IPS-20b (cell line): ENCODE measurements around the gene OXCT1.
"Not testable (repeated sequence)": the region's sequence is repeated elsewhere in the genome, so short reads cannot be mapped to it uniquely, and the experiment has no call there.

Experiments
- H3K27ac ChIP-seq: one replicate; pipeline ENCODE4 v1.5.1; 2013; ENCODE audit warnings: low read length
- H3K27me3 ChIP-seq: 2 replicates; pipeline ENCODE4 v1.6.1; 2013; ENCODE audit warnings: mild to moderate bottlenecking, low read length, inconsistent platforms; ENCODE audit not compliant: insufficient read depth
- H3K36me3 ChIP-seq: 2 replicates; pipeline ENCODE4 v1.6.1; 2013; ENCODE audit warnings: low read depth, mild to moderate bottlenecking, inconsistent platforms, low read length, moderate library complexity; ENCODE audit not compliant: insufficient read depth
- H3K4me1 ChIP-seq: 2 replicates; pipeline ENCODE4 v1.6.1; 2013; ENCODE audit warnings: mild to moderate bottlenecking, control low read depth, inconsistent platforms, low read length, moderate library complexity; ENCODE audit not compliant: insufficient read depth
- H3K4me3 ChIP-seq: 2 replicates; pipeline ENCODE4 v1.5.1; 2013; ENCODE audit warnings: mild to moderate bottlenecking, low read length, inconsistent platforms
- H3K9ac ChIP-seq: 2 replicates; pipeline ENCODE4 v1.6.1; 2013; ENCODE audit warnings: low read depth, mild to moderate bottlenecking, inconsistent platforms, low read length, moderate library complexity
- H3K9me3 ChIP-seq: 2 replicates; pipeline ENCODE4 v1.6.1; 2013; ENCODE audit warnings: mild to moderate bottlenecking, low read depth, low read length, inconsistent platforms; ENCODE audit not compliant: insufficient read depth

OXCT1 gene

DNA sequence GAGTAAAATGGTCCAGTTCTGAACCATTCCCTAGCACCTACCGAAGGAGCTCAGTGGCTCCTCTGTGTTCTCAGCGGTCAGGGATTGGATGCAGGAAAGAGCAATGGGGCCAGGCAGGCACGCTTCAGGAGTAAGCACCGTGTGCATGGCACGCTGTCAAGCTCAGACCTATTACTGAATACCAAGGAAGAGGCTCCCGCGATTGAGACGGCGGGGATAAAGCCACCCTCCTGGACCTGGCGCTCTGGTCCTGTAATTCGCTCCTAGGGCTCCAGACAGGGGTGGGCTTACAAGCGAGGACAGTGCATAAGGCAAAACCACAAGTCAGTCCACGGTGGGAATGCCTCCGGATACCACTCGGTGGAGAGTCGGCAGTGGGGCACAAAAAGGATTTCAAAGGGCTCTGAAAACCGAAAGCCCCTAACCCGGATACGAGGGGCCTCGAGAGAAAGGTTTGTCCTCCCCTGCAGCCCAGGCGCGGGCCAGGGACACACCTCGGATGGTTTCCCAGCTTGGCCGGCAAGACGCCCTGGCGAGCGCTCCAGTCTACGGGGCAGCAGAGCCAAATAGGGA is 988 bp downstream of the OXCT1 start:
- H3K9me3 ChIP-seq = no peaks in the 10 kb centered on the region
- H3K4me3 ChIP-seq = peak overlapping the region; percentile 87
- no peaks in the 10 kb centered on the region for H3K4me1 ChIP-seq
- H3K27ac ChIP-seq = no peak overlapping the region
- peaks cover 4% of the 10 kb centered on the region; the same call in 1 of the 2 replicates for H3K36me3 ChIP-seq
- H3K27me3 ChIP-seq = peaks cover 30% of the 10 kb centered on the region
- peak overlapping the region; percentile 86; the same call in 1 of the 2 replicates for H3K9ac ChIP-seq

DNA sequence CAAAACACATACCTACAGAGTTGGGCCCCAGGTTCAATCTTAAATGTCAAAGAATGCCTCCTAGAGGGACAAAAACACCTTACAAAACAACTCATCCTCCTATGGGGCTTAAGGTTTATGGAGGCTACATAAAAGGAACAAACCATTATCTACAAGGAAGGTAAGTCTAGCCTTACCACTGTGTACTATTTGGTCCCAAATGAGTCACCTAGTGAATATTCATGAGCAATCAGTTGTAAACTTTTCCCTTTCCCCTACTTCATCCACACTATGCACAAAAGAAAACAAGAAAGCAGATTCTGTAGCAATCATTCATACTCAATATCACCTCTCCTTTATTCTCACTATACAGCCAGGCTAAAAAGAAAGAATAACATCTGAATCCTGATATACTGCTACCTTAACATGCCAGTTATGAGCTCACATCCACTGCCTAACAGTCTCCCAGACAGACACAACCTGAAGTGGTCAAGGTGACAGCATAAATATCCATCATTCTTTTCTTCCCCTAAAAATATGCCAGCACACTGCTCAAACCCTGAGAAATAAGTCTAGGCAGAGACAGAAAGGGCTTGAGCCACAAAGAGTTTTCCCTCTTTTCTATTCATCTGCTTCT is 6.2 kb downstream of the OXCT1 start:
- H3K9me3 ChIP-seq = no peaks in the 10 kb centered on the region
- H3K27me3 ChIP-seq = peaks cover 4% of the 10 kb centered on the region; the same call in 1 of the 2 replicates
- H3K4me3 ChIP-seq = no peak overlapping the region
- H3K4me1 ChIP-seq = no peaks in the 10 kb centered on the region
- no peak overlapping the region for H3K27ac ChIP-seq
- H3K36me3 ChIP-seq = peaks cover 35% of the 10 kb centered on the region
- no peak overlapping the region; the same call in 1 of the 2 replicates for H3K9ac ChIP-seq

DNA sequence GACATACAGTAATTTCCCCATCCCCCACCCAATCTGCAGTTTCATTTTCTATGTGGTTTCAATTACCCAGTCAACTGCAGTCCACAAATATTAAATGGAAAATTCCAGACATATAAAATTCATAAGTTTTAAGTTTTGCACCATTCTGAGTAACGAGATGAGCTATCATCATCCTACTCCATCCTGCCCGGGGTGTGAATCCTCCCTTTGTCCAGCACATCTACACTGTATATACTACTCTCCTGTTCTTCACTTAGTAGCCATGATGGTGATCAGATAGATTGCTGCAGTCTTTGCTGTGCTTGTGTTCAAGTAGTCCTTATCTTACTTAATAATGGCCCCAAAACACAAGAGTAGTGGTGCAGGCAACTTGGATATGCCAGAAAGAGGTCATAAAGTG is 11.3 kb downstream of the OXCT1 start:
- Histone ChIP-seq H3K9ac (no peak overlapping the region), H3K36me3 (peaks cover 64% of the 10 kb centered on the region), H3K4me3 (no peak overlapping the region), H3K27me3 (no peaks in the 10 kb centered on the region), H3K27ac (no peak overlapping the region), H3K9me3 (no peaks in the 10 kb centered on the region), H3K4me1 (no peaks in the 10 kb centered on the region)

DNA sequence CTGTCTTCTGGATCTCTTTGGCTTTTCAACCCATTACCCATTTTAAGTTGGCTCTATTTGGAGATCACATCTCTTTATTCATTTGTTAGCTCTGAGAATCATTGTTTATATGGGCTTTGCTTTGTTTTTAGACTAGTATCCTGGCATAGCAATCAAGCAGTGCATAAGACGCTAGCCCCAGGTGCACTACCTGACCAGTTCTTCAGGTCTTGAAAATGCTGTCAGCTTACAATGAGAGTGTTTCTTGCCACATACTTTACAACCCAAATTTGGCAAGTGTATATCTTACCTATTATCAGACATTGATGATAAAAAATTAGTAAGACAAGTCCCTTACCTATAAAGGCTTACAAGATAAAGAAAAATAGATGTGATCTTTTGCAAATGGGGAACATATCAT is 12.2 kb downstream of the OXCT1 start:
- Histone ChIP-seq H3K4me3 (no peak overlapping the region), H3K27me3 (no peaks in the 10 kb centered on the region), H3K9ac (no peak overlapping the region), H3K36me3 (peaks cover 73% of the 10 kb centered on the region), H3K9me3 (no peaks in the 10 kb centered on the region), H3K4me1 (no peaks in the 10 kb centered on the region), H3K27ac (no peak overlapping the region)

DNA sequence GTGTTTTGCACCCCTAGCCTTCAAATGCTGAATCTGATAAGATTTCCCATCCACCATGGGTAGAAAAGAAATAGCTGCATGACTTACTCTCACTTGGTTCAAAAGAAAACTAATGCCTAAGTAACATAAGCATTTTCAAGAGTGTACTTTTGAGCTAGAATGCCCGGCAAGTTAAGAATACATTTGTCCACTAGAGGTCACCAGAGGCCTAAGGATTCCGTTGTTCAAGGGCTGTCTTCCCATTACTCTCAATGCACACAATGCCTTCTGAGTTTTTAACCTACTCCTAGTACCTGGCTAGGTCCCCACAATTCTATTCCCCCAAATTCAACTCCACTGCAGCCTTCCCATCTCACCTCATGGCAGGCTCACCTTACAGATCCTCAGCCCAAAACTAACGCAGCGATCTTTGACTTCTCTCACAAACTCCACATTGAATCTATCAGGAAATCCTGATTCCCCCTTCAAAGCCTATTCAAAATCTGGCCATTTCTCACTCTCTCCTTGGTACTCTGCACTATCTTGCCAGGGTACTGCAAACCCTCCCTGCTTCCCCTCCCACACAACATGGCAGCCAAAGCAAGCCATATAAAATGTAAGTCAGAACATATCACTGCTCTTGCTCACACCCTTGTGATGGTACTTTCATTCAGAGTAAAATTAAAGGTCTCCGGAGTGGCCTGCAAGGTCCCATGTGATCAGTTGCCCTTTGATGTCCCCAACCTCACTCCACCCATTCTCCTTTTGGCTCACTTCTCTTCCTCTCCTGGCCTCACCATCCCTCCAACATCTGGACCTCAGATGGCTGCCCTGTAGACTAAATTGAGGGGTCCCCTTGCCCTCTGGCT is 13.4 kb downstream of the OXCT1 start:
- Histone ChIP-seq H3K27ac (no peak overlapping the region), H3K4me1 (no peaks in the 10 kb centered on the region), H3K9me3 (no peaks in the 10 kb centered on the region), H3K4me3 (no peak overlapping the region), H3K27me3 (no peaks in the 10 kb centered on the region), H3K9ac (no peak overlapping the region), H3K36me3 (peaks cover 79% of the 10 kb centered on the region)

DNA sequence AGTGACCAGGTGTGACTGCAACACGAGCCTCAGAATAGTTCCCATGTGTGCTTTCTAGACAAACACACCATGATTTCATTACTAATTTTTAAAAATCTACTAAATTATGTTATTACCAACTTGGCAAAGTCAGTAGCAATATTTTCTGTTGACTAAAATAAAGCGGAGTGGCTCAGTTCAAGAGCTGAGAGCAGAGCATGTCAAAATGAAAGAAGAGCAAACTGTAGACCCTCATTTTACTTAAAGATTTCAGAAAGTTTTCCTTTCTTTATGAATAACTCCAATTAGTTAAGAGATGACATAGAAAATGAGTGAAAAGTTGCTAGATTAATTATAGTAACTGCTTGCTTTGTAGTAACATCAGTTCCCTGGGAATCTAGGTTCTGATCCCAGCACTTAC is 17.9 kb downstream of the OXCT1 start:
- Histone ChIP-seq H3K27me3 (no peaks in the 10 kb centered on the region), H3K27ac (no peak overlapping the region), H3K9me3 (no peaks in the 10 kb centered on the region), H3K4me1 (no peaks in the 10 kb centered on the region), H3K36me3 (peaks cover 73% of the 10 kb centered on the region), H3K9ac (no peak overlapping the region), H3K4me3 (no peak overlapping the region)

DNA sequence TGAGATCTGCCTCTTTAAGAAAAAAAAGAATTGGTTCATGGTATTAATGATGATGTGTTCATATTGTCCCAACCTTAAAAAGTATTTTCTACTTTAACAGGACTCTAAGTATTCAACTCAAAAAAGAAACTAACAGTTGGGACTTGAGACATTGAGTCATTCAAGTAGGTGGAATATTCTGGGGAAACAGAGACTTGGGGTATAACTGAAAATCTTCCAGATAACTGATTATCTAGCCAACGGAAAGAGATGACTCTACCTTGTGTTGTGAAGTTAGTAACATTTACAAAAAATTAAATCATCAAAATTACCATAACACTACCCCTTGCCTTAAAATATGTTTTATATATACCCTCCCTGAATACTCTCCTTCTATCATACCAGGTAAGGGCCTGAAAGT is 19.1 kb downstream of the OXCT1 start:
- H3K9me3 ChIP-seq = no peaks in the 10 kb centered on the region
- H3K4me3 ChIP-seq = no peak overlapping the region
- H3K4me1 ChIP-seq = no peaks in the 10 kb centered on the region
- no peaks in the 10 kb centered on the region for H3K27me3 ChIP-seq
- H3K36me3 ChIP-seq = peaks cover 70% of the 10 kb centered on the region
- no peak overlapping the region for H3K27ac ChIP-seq
- H3K9ac ChIP-seq = no peak overlapping the region

DNA sequence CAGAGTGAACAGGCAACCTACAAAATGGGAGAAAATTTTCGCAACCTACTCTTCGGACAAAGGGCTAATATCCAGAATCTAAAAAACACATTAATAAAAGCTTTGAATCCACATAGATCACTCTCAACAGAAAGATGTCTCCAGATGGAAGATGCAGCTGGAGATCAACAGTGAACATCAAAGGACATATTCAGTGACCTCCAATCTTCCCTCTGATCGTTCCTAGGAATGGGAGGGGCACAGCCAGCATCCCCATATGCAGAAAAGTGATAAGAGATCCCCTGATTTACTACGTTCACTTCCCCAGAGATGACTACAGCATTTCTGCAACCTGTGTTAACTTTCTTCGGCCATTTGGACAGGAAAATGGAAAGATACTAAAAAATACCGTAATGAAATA is 21.2 kb downstream of the OXCT1 start:
- Histone ChIP-seq H3K9me3 (no peaks in the 10 kb centered on the region), H3K4me3 (no peak overlapping the region), H3K36me3 (peaks cover 54% of the 10 kb centered on the region), H3K4me1 (no peaks in the 10 kb centered on the region), H3K9ac (no peak overlapping the region), H3K27me3 (no peaks in the 10 kb centered on the region), H3K27ac (no peak overlapping the region)

DNA sequence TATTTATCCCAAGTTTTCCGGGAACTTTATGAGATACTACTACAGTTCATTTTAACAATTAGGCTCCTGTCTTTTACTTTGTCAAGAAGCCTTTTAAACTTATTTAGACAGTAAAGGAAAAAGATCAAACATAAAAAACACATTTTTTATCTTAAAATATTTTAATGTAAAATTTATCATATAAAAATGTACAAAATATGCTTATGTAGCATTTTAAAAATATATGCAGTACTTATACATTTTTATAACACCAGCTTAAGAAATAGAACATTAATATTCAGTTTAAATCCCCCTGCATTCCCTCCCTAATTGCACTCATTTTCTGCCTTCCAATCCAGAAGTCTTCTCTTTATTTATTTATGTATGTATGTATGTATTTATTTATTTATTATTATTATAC is 24.5 kb downstream of the OXCT1 start:
- H3K9ac ChIP-seq, H3K4me3 ChIP-seq, H3K27ac ChIP-seq, H3K4me1 ChIP-seq, H3K27me3 ChIP-seq, H3K9me3 ChIP-seq: not testable (repeated sequence)
- peaks cover 36% of the 10 kb centered on the region for H3K36me3 ChIP-seq

DNA sequence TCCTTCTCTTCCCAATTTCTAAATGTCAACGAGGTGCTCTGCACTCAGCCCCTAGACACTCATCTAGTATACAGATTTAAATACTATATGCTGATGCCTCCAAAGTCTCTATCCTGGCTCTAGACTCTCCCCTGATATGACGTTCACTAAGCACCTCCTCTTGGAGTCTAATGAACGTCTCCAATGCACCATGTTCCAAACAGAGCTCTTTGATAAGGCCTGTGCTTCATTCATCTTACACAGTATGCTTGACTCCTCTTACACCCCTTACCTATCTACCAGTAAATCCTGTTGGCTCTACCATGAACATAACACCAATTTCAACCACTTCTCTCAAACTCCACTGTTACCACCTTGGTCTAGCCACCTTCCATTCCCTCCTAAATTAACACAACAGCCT is 25.7 kb downstream of the OXCT1 start:
- Histone ChIP-seq H3K9ac (no peak overlapping the region), H3K36me3 (peaks cover 24% of the 10 kb centered on the region), H3K4me1 (no peaks in the 10 kb centered on the region), H3K9me3 (no peaks in the 10 kb centered on the region), H3K27me3 (no peaks in the 10 kb centered on the region), H3K4me3 (no peak overlapping the region), H3K27ac (no peak overlapping the region)

DNA sequence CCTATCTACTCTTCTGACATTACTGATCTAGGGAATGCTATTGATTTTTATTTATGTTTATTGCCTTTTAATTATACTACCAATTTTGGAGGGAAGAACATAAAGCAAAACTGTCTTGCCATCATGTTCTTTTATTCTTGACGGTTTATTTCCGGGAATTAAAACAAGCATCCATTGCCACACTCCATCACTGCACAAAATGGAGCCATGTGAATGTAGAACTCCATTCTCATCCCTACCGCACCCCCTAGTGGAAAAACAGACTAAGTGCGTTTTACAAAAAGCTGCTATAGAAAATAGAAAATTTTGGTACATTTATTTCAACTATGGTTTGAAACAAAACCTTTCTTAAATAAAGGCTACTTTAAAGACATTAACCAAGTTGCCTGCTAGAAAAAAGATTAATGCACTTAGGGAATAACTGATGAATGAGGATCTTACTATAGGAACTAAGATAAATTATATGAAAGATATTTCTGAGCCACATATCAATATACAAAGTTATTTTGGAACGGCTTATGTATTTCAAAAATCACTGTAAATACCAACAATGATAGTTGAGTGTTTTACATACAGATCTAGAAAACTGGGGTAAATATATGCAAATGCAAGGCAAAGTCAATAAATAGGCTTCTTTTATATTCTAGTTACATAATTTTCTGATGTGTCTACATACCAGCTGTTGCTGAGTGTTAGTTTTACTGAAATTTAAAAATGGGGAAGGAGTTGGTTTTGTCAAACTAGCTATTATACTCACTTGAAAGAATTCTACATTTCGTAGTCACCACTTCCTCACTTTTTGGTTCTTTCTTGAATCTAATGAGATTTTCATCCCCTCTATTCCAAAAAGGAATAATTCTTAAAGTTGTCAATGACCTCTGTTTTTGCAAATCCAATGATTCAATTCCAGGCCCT is 26.5 kb downstream of the OXCT1 start:
- no peak overlapping the region for H3K27ac ChIP-seq
- H3K4me1 ChIP-seq = no peaks in the 10 kb centered on the region
- H3K36me3 ChIP-seq = peaks cover 23% of the 10 kb centered on the region; the same call in 1 of the 2 replicates
- H3K4me3 ChIP-seq = no peak overlapping the region
- no peaks in the 10 kb centered on the region for H3K9me3 ChIP-seq
- H3K27me3 ChIP-seq = no peaks in the 10 kb centered on the region
- no peak overlapping the region for H3K9ac ChIP-seq
